CD4-positive, alpha-beta T cell (primary cell): ENCODE results near the gene ARHGAP25. TPM values are rescaled to one million over a fixed set of nuclear protein-coding genes. Genes with fewer than 3 reads are reported as not detected.
A peak's percentile ranks its signal among the peaks of the same experiment; 100 is the strongest.

Source experiments
- ATAC-seq: fragments of 200-7000 bp; cut with Tn5 transposase; one replicate; pipeline ENCODE4 v1.10.0; 2022; ENCODE audit warnings: mild to moderate bottlenecking; ENCODE audit not compliant: poor library complexity
- CTCF ChIA-PET: fragments of 350-600 bp; sonication (Branson Sonifier 250); formaldehyde crosslinking; loops from one replicate; lab custom pipeline; 2021; ENCODE audit warnings: antibody characterized with exemption, inconsistent platforms; lab: Charles Lee
- POLR2A ChIA-PET: fragments of 350-600 bp; sonication (Branson Sonifier 250); formaldehyde crosslinking; loops from one replicate; lab custom pipeline; 2021; ENCODE audit warnings: antibody characterized with exemption, inconsistent platforms; lab: Charles Lee
- DNase-seq, 14 experiments: peaks; one replicate each; pipeline ENCODE4 v3.0.0-alpha.2; 2013 to 2020; ENCODE audit warnings: mixed read lengths in 2 of 14
- H3K27ac ChIP-seq, 2 donors: one replicate each; pipeline versions ENCODE4 v1.5.1 to v1.7.0; 2013; ENCODE audit warnings: low read length in 2 of 2, low read depth in 1 of 2, mild to moderate bottlenecking in 1 of 2
- H3K27me3 ChIP-seq, 2 experiments: 1 replicate in 1 of 2; 2 replicates in 1 of 2; pipeline versions ENCODE4 v1.6.1 to v1.7.0; 2013; ENCODE audit warnings: low read length in 2 of 2, control low read depth in 1 of 2, mild to moderate bottlenecking in 1 of 2, moderate library complexity in 1 of 2; ENCODE audit not compliant: insufficient read depth in 2 of 2, control insufficient read depth in 1 of 2
- H3K36me3 ChIP-seq: one replicate; pipeline ENCODE4 v1.6.1; 2013; ENCODE audit warnings: low read length, control low read depth; ENCODE audit not compliant: insufficient read depth
- H3K4me1 ChIP-seq: one replicate; pipeline ENCODE4 v1.6.1; 2013; ENCODE audit warnings: low read length, control low read depth; ENCODE audit not compliant: insufficient read depth
- H3K4me3 ChIP-seq: one replicate; pipeline ENCODE4 v1.5.1; 2013; ENCODE audit warnings: mild to moderate bottlenecking, low read length, moderate library complexity
- H3K9me3 ChIP-seq, 2 experiments: 1 replicate in 1 of 2; 2 replicates in 1 of 2; pipeline versions ENCODE4 v1.6.1 to v1.7.0; 2013; ENCODE audit warnings: low read length in 2 of 2, mild to moderate bottlenecking in 2 of 2, control low read depth in 1 of 2, moderate library complexity in 1 of 2; ENCODE audit not compliant: control insufficient read depth in 1 of 2, insufficient read depth in 1 of 2
- H3K27ac Mint-ChIP-seq: one replicate; pipeline ENCODE4 v1.8.0; 2020; ENCODE audit warnings: mixed read lengths
- H3K27me3 Mint-ChIP-seq: one replicate; pipeline ENCODE4 v1.8.0; 2021; ENCODE audit warnings: mixed read lengths
- H3K36me3 Mint-ChIP-seq: one replicate; pipeline ENCODE4 v1.8.0; 2021; ENCODE audit warnings: low read depth, mixed read lengths
- H3K4me1 Mint-ChIP-seq: one replicate; pipeline ENCODE4 v1.8.0; 2021; ENCODE audit warnings: low read depth, mixed read lengths
- H3K4me3 Mint-ChIP-seq: one replicate; pipeline ENCODE4 v1.8.0; 2020; ENCODE audit warnings: mild to moderate bottlenecking, mixed read lengths
- H3K9me3 Mint-ChIP-seq: one replicate; pipeline ENCODE4 v1.8.0; 2020; ENCODE audit warnings: mixed read lengths
- intact Hi-C, 2 experiments: fragments of 100-400 bp; cut with DNase I in 1 of 2; cut with micrococcal nuclease in 1 of 2; formaldehyde crosslinking; loops; one replicate each; pipeline versions ENCODE4 v1.15.1 to v1.9.0; 2023 to 2025; cut with DNase I, micrococcal nuclease
- total RNA-seq, 174 experiments: library from RNA in 2 of 174; stranded (reverse) in 2 of 174; gene quantifications; one replicate each; pipeline ENCODE4 v1.2.3 and lab custom pipeline; 2021 to 2026
- TF ChIP-seq, protein P1 (sequence below): fragments of 200-600 bp; IDR thresholded peaks from one replicate; pipeline ENCODE4 v1.8.0; 2022; ENCODE audit warnings: antibody characterized with exemption, mild to moderate bottlenecking

Gene ARHGAP25
- total RNA-seq, 2 experiments from 2014 or later, result 39.3 to 41.8 TPM

DNA sequence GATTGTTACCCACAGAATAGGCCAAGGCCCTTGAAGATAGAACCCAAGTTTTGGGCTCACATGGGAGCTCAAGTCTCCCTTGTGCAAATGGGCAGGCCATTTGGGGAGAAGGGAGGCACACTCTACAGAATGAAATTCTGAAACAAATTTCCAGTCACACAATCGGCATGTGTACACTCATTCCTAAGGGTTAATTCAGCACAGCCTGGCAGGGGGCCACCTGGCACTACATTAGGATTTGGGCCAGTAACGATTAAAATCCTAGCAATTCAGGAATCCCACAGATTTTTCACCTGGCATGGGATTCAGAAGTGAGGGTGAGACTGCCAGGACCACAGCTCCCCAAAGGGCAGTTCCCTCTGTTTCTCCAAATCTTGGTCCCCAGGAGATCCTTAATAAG is 90.2 kb downstream of the ARHGAP25 start:
- no peaks in the 10 kb centered on the region for H3K27me3 Mint-ChIP-seq
- TF ChIP-seq, protein P1, sequence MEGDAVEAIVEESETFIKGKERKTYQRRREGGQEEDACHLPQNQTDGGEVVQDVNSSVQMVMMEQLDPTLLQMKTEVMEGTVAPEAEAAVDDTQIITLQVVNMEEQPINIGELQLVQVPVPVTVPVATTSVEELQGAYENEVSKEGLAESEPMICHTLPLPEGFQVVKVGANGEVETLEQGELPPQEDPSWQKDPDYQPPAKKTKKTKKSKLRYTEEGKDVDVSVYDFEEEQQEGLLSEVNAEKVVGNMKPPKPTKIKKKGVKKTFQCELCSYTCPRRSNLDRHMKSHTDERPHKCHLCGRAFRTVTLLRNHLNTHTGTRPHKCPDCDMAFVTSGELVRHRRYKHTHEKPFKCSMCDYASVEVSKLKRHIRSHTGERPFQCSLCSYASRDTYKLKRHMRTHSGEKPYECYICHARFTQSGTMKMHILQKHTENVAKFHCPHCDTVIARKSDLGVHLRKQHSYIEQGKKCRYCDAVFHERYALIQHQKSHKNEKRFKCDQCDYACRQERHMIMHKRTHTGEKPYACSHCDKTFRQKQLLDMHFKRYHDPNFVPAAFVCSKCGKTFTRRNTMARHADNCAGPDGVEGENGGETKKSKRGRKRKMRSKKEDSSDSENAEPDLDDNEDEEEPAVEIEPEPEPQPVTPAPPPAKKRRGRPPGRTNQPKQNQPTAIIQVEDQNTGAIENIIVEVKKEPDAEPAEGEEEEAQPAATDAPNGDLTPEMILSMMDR, result no peak
- H3K27ac Mint-ChIP-seq, result peak overlapping the region; percentile 87
- ATAC-seq (no peak), DNase-seq (no peak)
- H3K9me3 Mint-ChIP-seq, result no peaks in the 10 kb centered on the region
- Histone ChIP-seq H3K4me3 (no peak overlapping the region), H3K27me3 (no peaks in the 10 kb centered on the region), H3K4me1 (peaks cover 19% of the 10 kb centered on the region), H3K36me3 (peaks cover 75% of the 10 kb centered on the region), H3K9me3 (no peaks in the 10 kb centered on the region), H3K27ac (no peak overlapping the region)
- POLR2A ChIA-PET, result interaction anchor here (0.6 kb wide), 1 partner anchor 9 kb away, joined by 3 read pairs; no protein-coding TSS in a partner anchor
- peaks cover 87% of the 10 kb centered on the region for H3K36me3 Mint-ChIP-seq
- H3K4me1 Mint-ChIP-seq, result peaks cover 44% of the 10 kb centered on the region
- H3K4me3 Mint-ChIP-seq, result no peak overlapping the region
- intact Hi-C loops, result no loop called here
- CTCF ChIA-PET, result no interaction called here

DNA sequence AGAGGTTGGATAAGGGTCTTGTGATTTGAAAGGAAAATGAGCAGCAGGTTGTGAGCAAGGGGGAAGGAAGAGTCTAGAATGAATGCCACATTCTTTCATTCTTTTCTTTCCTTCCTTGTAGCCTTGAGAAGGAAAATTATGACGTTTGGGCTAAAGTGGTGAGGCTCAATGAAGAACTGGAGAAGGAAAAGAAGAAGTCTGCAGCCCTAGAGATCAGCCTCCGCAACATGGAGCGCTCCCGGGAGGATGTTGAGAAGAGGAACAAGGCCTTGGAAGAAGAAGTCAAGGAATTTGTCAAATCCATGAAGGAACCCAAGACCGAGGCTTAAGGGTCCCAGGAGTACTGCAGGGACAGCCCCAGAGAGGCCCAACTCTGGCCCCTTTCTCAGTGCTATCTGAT is 91.3 kb downstream of the ARHGAP25 start:
- H3K27ac ChIP-seq, result no peak overlapping the region
- peaks cover 24% of the 10 kb centered on the region for H3K4me1 ChIP-seq
- H3K4me3 ChIP-seq, result no peak overlapping the region
- TF ChIP-seq, protein P1, result no peak
- Mint-ChIP-seq H3K4me3 (no peak overlapping the region), H3K27ac (peak overlapping the region; percentile 87), H3K4me1 (peaks cover 51% of the 10 kb centered on the region), H3K9me3 (no peaks in the 10 kb centered on the region), H3K36me3 (peaks cover 77% of the 10 kb centered on the region), H3K27me3 (no peaks in the 10 kb centered on the region)
- ChIA-PET POLR2A (no interaction called here), CTCF (no interaction called here)
- DNase-seq, result no peak
- H3K36me3 ChIP-seq, result peaks cover 64% of the 10 kb centered on the region
- intact Hi-C loops, result no loop called here
- no peaks in the 10 kb centered on the region for H3K27me3 ChIP-seq
- no peak for ATAC-seq
- H3K9me3 ChIP-seq, result no peaks in the 10 kb centered on the region

GRCh38 chr2:68827666-68828065 is 93.1 kb downstream of the ARHGAP25 start:
- Mint-ChIP-seq H3K4me1 (peaks cover 68% of the 10 kb centered on the region), H3K27me3 (no peaks in the 10 kb centered on the region), H3K36me3 (peaks cover 59% of the 10 kb centered on the region), H3K9me3 (no peaks in the 10 kb centered on the region), H3K4me3 (no peak overlapping the region), H3K27ac (peak overlapping the region; percentile 87)
- H3K4me3 ChIP-seq, result no peak overlapping the region
- POLR2A ChIA-PET, result interaction anchor here (1.0 to 3.7 kb wide), 4 partner anchors 40 to 63 kb away, joined by 3 to 24 read pairs (median 10); no protein-coding TSS in a partner anchor
- no peaks in the 10 kb centered on the region for H3K9me3 ChIP-seq
- peaks cover 42% of the 10 kb centered on the region for H3K4me1 ChIP-seq
- H3K27ac ChIP-seq, result peak overlapping the region in 1 of 2 donors; percentile 69
- TF ChIP-seq, protein P1, result no peak
- peaks cover 46% of the 10 kb centered on the region for H3K36me3 ChIP-seq
- no peak for DNase-seq
- no peaks in the 10 kb centered on the region for H3K27me3 ChIP-seq
- CTCF ChIA-PET, result no interaction called here
- no peak for ATAC-seq
- intact Hi-C loops, result loop anchor here in 1 of 2 experiments (2.0 kb wide), 1 partner anchor 81 kb away; no protein-coding TSS in a partner anchor
